Subcutaneous abdominal adipose tissue (tissue), 5 donors: Measurements from ENCODE around the gene TTLL5.

Experiments used
- H3K27ac ChIP-seq: one replicate; pipeline ENCODE4 v1.7.0; 2013; ENCODE audit warnings: low read depth, mild to moderate bottlenecking, inconsistent platforms, low read length, moderate library complexity
- H3K27me3 ChIP-seq, 5 donors: one replicate each; pipeline ENCODE4 v1.7.0; 2013; ENCODE audit warnings: low read length in 5 of 5, inconsistent platforms in 1 of 5; ENCODE audit not compliant: control insufficient read depth in 5 of 5, insufficient read depth in 4 of 5
- H3K36me3 ChIP-seq, 5 donors: one replicate each; pipeline ENCODE4 v1.7.0; 2013; ENCODE audit warnings: low read length in 5 of 5; ENCODE audit not compliant: control insufficient read depth in 5 of 5, insufficient read depth in 5 of 5
- H3K4me1 ChIP-seq, 5 donors: one replicate each; pipeline ENCODE4 v1.7.0; 2013; ENCODE audit warnings: low read length in 5 of 5, mild to moderate bottlenecking in 3 of 5, moderate library complexity in 1 of 5; ENCODE audit not compliant: control insufficient read depth in 5 of 5, insufficient read depth in 5 of 5
- H3K4me3 ChIP-seq, 5 donors: one replicate each; pipeline ENCODE4 v1.7.0; 2013; ENCODE audit warnings: low read length in 5 of 5, low read depth in 1 of 5
- H3K9ac ChIP-seq, 5 donors: one replicate each; pipeline ENCODE4 v1.7.0; 2013; ENCODE audit warnings: low read length in 5 of 5, mild to moderate bottlenecking in 4 of 5, moderate library complexity in 3 of 5
- H3K9me3 ChIP-seq, 5 donors: one replicate each; pipeline ENCODE4 v1.7.0; 2013; ENCODE audit warnings: low read length in 5 of 5; ENCODE audit not compliant: control insufficient read depth in 5 of 5
- donor health status: healthy.
- donor health status: healthy.
- donor health status: healthy.
- donor health status: healthy.
- donor health status: healthy.

The TTLL5 gene

GRCh38 chr14:75944607-75945241 lies 283.7 kb downstream of the TTLL5 start:
- no peaks in the 10 kb centered on the region for H3K27me3 ChIP-seq
- H3K4me3 ChIP-seq: no peak overlapping the region
- H3K4me1 ChIP-seq: no peaks in the 10 kb centered on the region
- H3K36me3 ChIP-seq: peaks cover 0 to 7% (median 0%) of the 10 kb centered on the region in 5 donors
- H3K9me3 ChIP-seq: no peaks in the 10 kb centered on the region
- H3K27ac ChIP-seq: no peak overlapping the region
- H3K9ac ChIP-seq: no peak overlapping the region

- Histone ChIP-seq H3K4me1 (no peaks in the 10 kb centered on the region), H3K36me3 (peaks cover 0 to 7% (median 0%) of the 10 kb centered on the region in 5 donors), H3K9ac (no peak overlapping the region), H3K4me3 (no peak overlapping the region), H3K27ac (no peak overlapping the region), H3K27me3 (no peaks in the 10 kb centered on the region), H3K9me3 (no peaks in the 10 kb centered on the region)
Measured at GRCh38 chr14:75946785-75947184, 285.7 kb downstream of the TTLL5 start.

GRCh38 chr14:75952489-75952888 lies 291.4 kb downstream of the TTLL5 start:
- Histone ChIP-seq H3K27me3 (no peaks in the 10 kb centered on the region), H3K4me1 (no peaks in the 10 kb centered on the region), H3K36me3 (peaks cover 0 to 9% (median 4%) of the 10 kb centered on the region in 5 donors), H3K27ac (no peak overlapping the region), H3K9me3 (no peaks in the 10 kb centered on the region), H3K9ac (no peak overlapping the region), H3K4me3 (no peak overlapping the region)

- peaks cover 0 to 38% (median 16%) of the 10 kb centered on the region in 5 donors for H3K36me3 ChIP-seq
Measured at GRCh38 chr14:75959031-75959430, 298.0 kb downstream of the TTLL5 start.

GRCh38 chr14:75960231-75960630 lies 299.2 kb downstream of the TTLL5 start:
- Histone ChIP-seq H3K27ac (no peak overlapping the region), H3K4me1 (no peaks in the 10 kb centered on the region), H3K27me3 (no peaks in the 10 kb centered on the region), H3K4me3 (no peak overlapping the region), H3K9me3 (no peaks in the 10 kb centered on the region), H3K36me3 (peaks cover 3 to 44% (median 18%) of the 10 kb centered on the region in 5 donors), H3K9ac (no peak overlapping the region)

More at GRCh38 chr14:75959031-75959430, 298.0 kb downstream of the TTLL5 start:
- Histone ChIP-seq H3K27me3 (no peaks in the 10 kb centered on the region), H3K9me3 (no peaks in the 10 kb centered on the region), H3K9ac (no peak overlapping the region), H3K27ac (no peak overlapping the region), H3K4me3 (no peak overlapping the region), H3K4me1 (no peaks in the 10 kb centered on the region)

- Histone ChIP-seq H3K27me3 (no peaks in the 10 kb centered on the region), H3K36me3 (peaks cover 3 to 50% (median 26%) of the 10 kb centered on the region in 5 donors), H3K4me3 (no peak overlapping the region), H3K9me3 (no peaks in the 10 kb centered on the region), H3K4me1 (no peaks in the 10 kb centered on the region), H3K9ac (no peak overlapping the region), H3K27ac (no peak overlapping the region)
Measured at GRCh38 chr14:75961662-75962061, 300.6 kb downstream of the TTLL5 start.

- Histone ChIP-seq H3K36me3 (peaks cover 3 to 38% (median 31%) of the 10 kb centered on the region in 5 donors), H3K9me3 (no peaks in the 10 kb centered on the region)
Measured at GRCh38 chr14:75967866-75968265, 306.8 kb downstream of the TTLL5 start.

GRCh38 chr14:75968456-75968855 lies 307.4 kb downstream of the TTLL5 start:
- H3K4me3 ChIP-seq: peak overlapping the region in 1 of 5 donors; percentile 51
- peaks cover 3 to 41% (median 18%) of the 10 kb centered on the region in 5 donors for H3K4me1 ChIP-seq
- H3K27me3 ChIP-seq: no peaks in the 10 kb centered on the region
- no peak overlapping the region for H3K9ac ChIP-seq
- peak overlapping the region; percentile 21 for H3K27ac ChIP-seq
- H3K36me3 ChIP-seq: peaks cover 3 to 32% (median 26%) of the 10 kb centered on the region in 5 donors
- no peaks in the 10 kb centered on the region for H3K9me3 ChIP-seq

More at GRCh38 chr14:75967866-75968265, 306.8 kb downstream of the TTLL5 start:
- H3K9ac ChIP-seq: no peak overlapping the region
- H3K4me3 ChIP-seq: no peak overlapping the region
- no peak overlapping the region for H3K27ac ChIP-seq
- peaks cover 3 to 41% (median 18%) of the 10 kb centered on the region in 5 donors for H3K4me1 ChIP-seq
- H3K27me3 ChIP-seq: no peaks in the 10 kb centered on the region

- H3K9ac ChIP-seq: no peak overlapping the region
- H3K36me3 ChIP-seq: peaks cover 3 to 32% (median 22%) of the 10 kb centered on the region in 5 donors
- H3K9me3 ChIP-seq: no peaks in the 10 kb centered on the region
- no peak overlapping the region for H3K4me3 ChIP-seq
- H3K27ac ChIP-seq: peak overlapping the region; percentile 21
- no peaks in the 10 kb centered on the region for H3K27me3 ChIP-seq
- peaks cover 3 to 41% (median 18%) of the 10 kb centered on the region in 5 donors for H3K4me1 ChIP-seq
Measured at GRCh38 chr14:75969126-75969525, 308.1 kb downstream of the TTLL5 start.

- Histone ChIP-seq H3K4me3 (no peak overlapping the region), H3K36me3 (peaks cover 3 to 30% (median 18%) of the 10 kb centered on the region in 5 donors)
Measured at GRCh38 chr14:75969891-75970290, 308.8 kb downstream of the TTLL5 start.

More at GRCh38 chr14:75969891-75970290, 308.8 kb downstream of the TTLL5 start:
- Histone ChIP-seq H3K9ac (no peak overlapping the region), H3K4me1 (peaks cover 3 to 41% (median 18%) of the 10 kb centered on the region in 5 donors), H3K27ac (no peak overlapping the region), H3K27me3 (no peaks in the 10 kb centered on the region), H3K9me3 (no peaks in the 10 kb centered on the region)
